OCI-LY7 (cell line): ENCODE measurements around the gene METTL26. TPM values are rescaled to one million over a fixed set of nuclear protein-coding genes. Genes with fewer than 3 reads are reported as not detected.

ENCODE experiments used
- BruUV-seq: library from RNA; stranded (reverse); fragments of 400-500 nt; replicated peaks from 2 replicates; lab custom pipeline; 2021; lab: Mats Ljungman, UMichigan
- CTCF ChIA-PET: fragments of 300-600 bp; sonication (Branson Sonifier 250); formaldehyde crosslinking; loops from one replicate; lab custom pipeline; 2022; ENCODE audit warnings: antibody characterized with exemption; ENCODE audit not compliant: unreplicated experiment; lab: Charles Lee
- POLR2A ChIA-PET: fragments of 300-600 bp; sonication (Branson Sonifier 250); formaldehyde crosslinking; loops from one replicate; lab custom pipeline; 2022; ENCODE audit warnings: antibody characterized with exemption; lab: Charles Lee
- DNase-seq: peaks from one replicate; pipeline ENCODE4 v3.0.0-alpha.2; 2015; ENCODE audit warnings: low spot score
- H2AFZ ChIP-seq: fragments of 200-600 bp; sonication (generic), shearing (Covaris generic); 2 replicates; pipeline ENCODE4 v1.6.1; 2014; ENCODE audit warnings: mild to moderate bottlenecking, antibody characterized with exemption, low read length, moderate library complexity
- H3K27ac ChIP-seq: fragments of 200-600 bp; sonication (generic); 2 replicates; pipeline ENCODE4 v1.5.1; 2014; ENCODE audit warnings: mixed run types, low read depth, mild to moderate bottlenecking, moderate library complexity, low read length, inconsistent platforms; ENCODE audit not compliant: poor library complexity, severe bottlenecking
- H3K36me3 ChIP-seq: fragments of 200-600 bp; sonication (generic); 2 replicates; pipeline ENCODE4 v1.6.1; 2014; ENCODE audit warnings: mild to moderate bottlenecking, antibody characterized with exemption, low read length, moderate library complexity, mixed read lengths; ENCODE audit not compliant: insufficient read depth
- H3K4me1 ChIP-seq: fragments of 200-600 bp; sonication (generic); 2 replicates; pipeline ENCODE4 v1.5.1; 2014; ENCODE audit warnings: mild to moderate bottlenecking, low read length; ENCODE audit not compliant: insufficient read depth, poor library complexity, severe bottlenecking
- H3K4me2 ChIP-seq: fragments of 200-600 bp; sonication (generic); 2 replicates; pipeline ENCODE4 v1.6.1; 2014; ENCODE audit warnings: mild to moderate bottlenecking, low read length
- H3K4me3 ChIP-seq: fragments of 200-600 bp; sonication (generic); 2 replicates; pipeline ENCODE4 v1.5.1; 2014; ENCODE audit warnings: mild to moderate bottlenecking, low read depth, low read length; ENCODE audit not compliant: poor library complexity, severe bottlenecking
- H3K79me2 ChIP-seq: fragments of 200-600 bp; sonication (generic); 2 replicates; pipeline ENCODE4 v1.6.1; 2016; ENCODE audit warnings: low read depth, mild to moderate bottlenecking, low read length, moderate library complexity, mixed read lengths; ENCODE audit not compliant: insufficient read depth
- H3K9me2 ChIP-seq: fragments of 200-600 bp; sonication (generic); 2 replicates; pipeline ENCODE4 v1.6.1; 2016; ENCODE audit warnings: mild to moderate bottlenecking, low read length, mixed read lengths; ENCODE audit not compliant: insufficient read depth
- H3K9me3 ChIP-seq: fragments of 200-600 bp; sonication (generic); 2 replicates; pipeline ENCODE4 v1.6.1; 2014; ENCODE audit warnings: mild to moderate bottlenecking, mixed run types, low read length, mixed read lengths
- H4K20me1 ChIP-seq: fragments of 200-600 bp; sonication (generic); 2 replicates; pipeline ENCODE4 v1.6.1; 2014; ENCODE audit warnings: mild to moderate bottlenecking, antibody characterized with exemption, low read length, moderate library complexity, mixed read lengths; ENCODE audit not compliant: insufficient read depth
- CTCF ChIP-seq: fragments of 200-600 bp; sonication (generic); conservative IDR thresholded peaks from 2 replicates; pipeline ENCODE4 v1.5.1; 2014; ENCODE audit warnings: mild to moderate bottlenecking, antibody characterized with exemption, low read length, moderate library complexity, mixed read lengths
- EZH2phosphoT487 ChIP-seq: fragments of 200-600 bp; sonication (generic); IDR thresholded peaks from 2 replicates; pipeline ENCODE4 v1.6.1; 2018; ENCODE audit warnings: low read depth, borderline replicate concordance, mild to moderate bottlenecking, mixed run types, antibody characterized with exemption, low read length, moderate library complexity, mixed read lengths
- intact Hi-C: fragments of 100-400 bp; cut with micrococcal nuclease; formaldehyde crosslinking; loops from one replicate; pipeline ENCODE4 v1.10.0; 2022; ENCODE audit not compliant: unreplicated experiment
- total RNA-seq, 2 experiments: library from RNA; depleted of rRNA in 1 of 2; stranded (reverse); fragments of >200 nt in 1 of 2; shearing (Covaris generic) in 1 of 2; gene quantifications; 2 replicates each; pipeline ENCODE4 v1.2.3, GENCODE V29; 2014 to 2022

METTL26 gene
- total RNA-seq, 2 experiments from 2014 or later: 99.0 to 152 TPM

GRCh38 chr16:652454-653305, 16.6 kb upstream of the METTL26 start:
- TF ChIP-seq EZH2phosphoT487 (no peak), CTCF (no peak)
- Histone ChIP-seq H3K79me2 (peaks cover 4% of the 10 kb centered on the region; the same call in 1 of the 2 replicates), H4K20me1 (no peaks in the 10 kb centered on the region), H3K4me3 (no peak overlapping the region), H3K27ac (no peak overlapping the region), H3K36me3 (peaks cover 31% of the 10 kb centered on the region; the same call in 1 of the 2 replicates), H3K9me3 (no peaks in the 10 kb centered on the region), H3K4me2 (no peak overlapping the region), H3K4me1 (peaks cover 22% of the 10 kb centered on the region), H2AFZ (no peak overlapping the region), H3K9me2 (no peaks in the 10 kb centered on the region)
- intact Hi-C loops: no loop called here
- CTCF ChIA-PET: no interaction called here
- POLR2A ChIA-PET: no interaction called here
- no peak for DNase-seq
- BruUV-seq: no TSS peak

DNA sequence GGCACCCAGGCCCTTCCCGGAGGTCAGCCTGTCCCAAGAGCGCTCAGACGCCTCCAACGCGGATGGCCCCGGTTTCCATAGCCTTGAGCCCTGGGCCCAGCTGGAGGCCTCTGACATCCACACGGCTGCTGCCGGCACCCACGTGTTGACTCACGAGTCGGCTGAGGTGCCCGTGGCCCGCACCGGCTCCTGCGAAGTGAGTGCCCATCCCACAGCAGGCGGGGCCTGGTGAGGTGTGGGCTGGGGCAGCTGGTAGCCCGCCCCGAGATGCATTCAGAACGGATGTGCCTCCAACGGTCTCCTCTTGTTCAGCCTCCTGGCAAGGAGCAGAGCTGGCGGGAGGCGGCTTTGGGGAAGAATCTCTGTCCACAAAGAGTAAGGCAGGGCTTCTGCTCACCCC, 15.7 kb upstream of the METTL26 start:
- DNase-seq: no peak
- no peaks in the 10 kb centered on the region for H3K9me2 ChIP-seq
- TF ChIP-seq CTCF: no peak
- TF ChIP-seq EZH2phosphoT487: no peak
- no peaks in the 10 kb centered on the region for H3K9me3 ChIP-seq
- peaks cover 25% of the 10 kb centered on the region for H3K4me1 ChIP-seq
- peaks cover 25% of the 10 kb centered on the region for H3K36me3 ChIP-seq
- no TSS peak for BruUV-seq
- intact Hi-C loops: no loop called here
- H2AFZ ChIP-seq: no peak overlapping the region
- CTCF ChIA-PET: no interaction called here
- H3K4me2 ChIP-seq: no peak overlapping the region
- POLR2A ChIA-PET: no interaction called here
- no peak overlapping the region for H3K27ac ChIP-seq
- H4K20me1 ChIP-seq: no peaks in the 10 kb centered on the region
- peaks cover 4% of the 10 kb centered on the region; the same call in 1 of the 2 replicates for H3K79me2 ChIP-seq
- no peak overlapping the region for H3K4me3 ChIP-seq

DNA sequence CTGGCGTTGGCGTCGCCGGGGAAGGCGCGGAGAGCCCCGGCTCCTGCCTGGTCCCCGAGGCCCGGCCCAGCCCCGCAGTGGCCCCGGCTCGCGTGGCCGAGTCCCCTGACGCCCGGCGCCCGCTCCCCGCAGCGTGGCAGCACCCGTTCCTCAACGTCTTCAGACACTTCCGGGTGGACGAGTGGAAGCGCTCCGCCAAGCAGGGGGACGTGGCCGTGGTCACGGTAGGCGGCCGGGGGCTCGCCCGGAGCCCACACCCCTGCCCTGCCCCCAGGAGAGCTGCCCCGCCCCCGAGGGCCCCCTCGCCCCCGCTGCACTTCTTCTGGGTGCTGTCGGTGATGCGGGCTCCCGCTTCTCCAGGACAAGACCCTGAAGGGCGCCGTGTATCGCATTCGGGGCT, 13.5 kb upstream of the METTL26 start:
- peaks cover 25% of the 10 kb centered on the region for H3K4me1 ChIP-seq
- ChIA-PET CTCF (no interaction called here), POLR2A (no interaction called here)
- no TSS peak for BruUV-seq
- DNase-seq: peak; percentile 30
- H3K4me3 ChIP-seq: peak overlapping the region; percentile 70
- no peaks in the 10 kb centered on the region for H3K9me3 ChIP-seq
- TF ChIP-seq EZH2phosphoT487 (no peak), CTCF (no peak)
- peak overlapping the region; percentile 77 for H3K4me2 ChIP-seq
- peak overlapping the region; percentile 13; the same call in 1 of the 2 replicates for H2AFZ ChIP-seq
- H3K9me2 ChIP-seq: no peaks in the 10 kb centered on the region
- intact Hi-C loops: loop anchor here (2.0 kb wide), 1 partner anchor 19 kb away; the partner anchor contains the start of gene RHOT2
- peaks cover 4% of the 10 kb centered on the region; the same call in 1 of the 2 replicates for H3K79me2 ChIP-seq
- H4K20me1 ChIP-seq: no peaks in the 10 kb centered on the region
- H3K36me3 ChIP-seq: peaks cover 16% of the 10 kb centered on the region
- peak overlapping the region; percentile 31 for H3K27ac ChIP-seq
